MM.1S (cell line): ENCODE data around the gene GPR148.

ENCODE experiments used
- EZH2 ChIP-seq: fragments of 300-600 bp; sonication (generic); optimal IDR thresholded peaks from 2 replicates; pipeline ENCODE3; 2017; ENCODE audit warnings: low read depth, mild to moderate bottlenecking, antibody characterized with exemption, low read length, mixed read lengths
- TF ChIP-seq, protein P1 (sequence below): fragments of 300-600 bp; sonication (generic); IDR thresholded peaks from 2 replicates; pipeline ENCODE4 v1.5.1; 2016; ENCODE audit warnings: antibody characterized with exemption, low read length, mixed read lengths

- TF ChIP-seq EZH2: no peak
- TF ChIP-seq, protein P1, sequence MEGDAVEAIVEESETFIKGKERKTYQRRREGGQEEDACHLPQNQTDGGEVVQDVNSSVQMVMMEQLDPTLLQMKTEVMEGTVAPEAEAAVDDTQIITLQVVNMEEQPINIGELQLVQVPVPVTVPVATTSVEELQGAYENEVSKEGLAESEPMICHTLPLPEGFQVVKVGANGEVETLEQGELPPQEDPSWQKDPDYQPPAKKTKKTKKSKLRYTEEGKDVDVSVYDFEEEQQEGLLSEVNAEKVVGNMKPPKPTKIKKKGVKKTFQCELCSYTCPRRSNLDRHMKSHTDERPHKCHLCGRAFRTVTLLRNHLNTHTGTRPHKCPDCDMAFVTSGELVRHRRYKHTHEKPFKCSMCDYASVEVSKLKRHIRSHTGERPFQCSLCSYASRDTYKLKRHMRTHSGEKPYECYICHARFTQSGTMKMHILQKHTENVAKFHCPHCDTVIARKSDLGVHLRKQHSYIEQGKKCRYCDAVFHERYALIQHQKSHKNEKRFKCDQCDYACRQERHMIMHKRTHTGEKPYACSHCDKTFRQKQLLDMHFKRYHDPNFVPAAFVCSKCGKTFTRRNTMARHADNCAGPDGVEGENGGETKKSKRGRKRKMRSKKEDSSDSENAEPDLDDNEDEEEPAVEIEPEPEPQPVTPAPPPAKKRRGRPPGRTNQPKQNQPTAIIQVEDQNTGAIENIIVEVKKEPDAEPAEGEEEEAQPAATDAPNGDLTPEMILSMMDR: no peak
Observed at GRCh38 chr2:130766037-130766436, 37.2 kb downstream of the GPR148 start.
